Gastrocnemius medialis (tissue), 4 donors: ENCODE data around the gene ERCC2.

Experiments used
- CTCF ChIP-seq, 5 experiments: fragments of 450-650 bp in 3 of 5; fragments of 200-600 bp in 2 of 5; sonication (generic) in 2 of 5; IDR thresholded peaks in 4 of 5; conservative IDR thresholded peaks in 1 of 5; 1 replicate in 4 of 5; 2 replicates in 1 of 5; pipeline ENCODE4 v1.5.1; 2016 to 2019; ENCODE audit warnings: antibody characterized with exemption in 5 of 5, mild to moderate bottlenecking in 3 of 5, moderate library complexity in 3 of 5
- POLR2A ChIP-seq, 2 donors: fragments of 450-650 bp; IDR thresholded peaks; one replicate each; pipeline ENCODE4 v1.6.1; 2017; ENCODE audit warnings: antibody characterized with exemption in 2 of 2, mild to moderate bottlenecking in 2 of 2, moderate library complexity in 2 of 2

GRCh38 chr19:45331411-45331810 lies 39.0 kb downstream of the ERCC2 start:
- TF ChIP-seq CTCF (IDR thresholded peaks at IDR 0.05 in 4 of 5, conservative IDR thresholded peaks at IDR 0.05 in 1 of 5) (no peak), POLR2A (IDR thresholded peaks at IDR 0.05) (no peak)
